Activated T-cell treated with anti-CD3 and anti-CD28 coated beads for 24 hours (primary cell): ENCODE measurements around the gene TXNRD1.

Source experiments
- DNase-seq: peaks from one replicate; pipeline ENCODE4 v3.0.0-alpha.2; 2020; ENCODE audit warnings: low read depth

Gene TXNRD1

DNA sequence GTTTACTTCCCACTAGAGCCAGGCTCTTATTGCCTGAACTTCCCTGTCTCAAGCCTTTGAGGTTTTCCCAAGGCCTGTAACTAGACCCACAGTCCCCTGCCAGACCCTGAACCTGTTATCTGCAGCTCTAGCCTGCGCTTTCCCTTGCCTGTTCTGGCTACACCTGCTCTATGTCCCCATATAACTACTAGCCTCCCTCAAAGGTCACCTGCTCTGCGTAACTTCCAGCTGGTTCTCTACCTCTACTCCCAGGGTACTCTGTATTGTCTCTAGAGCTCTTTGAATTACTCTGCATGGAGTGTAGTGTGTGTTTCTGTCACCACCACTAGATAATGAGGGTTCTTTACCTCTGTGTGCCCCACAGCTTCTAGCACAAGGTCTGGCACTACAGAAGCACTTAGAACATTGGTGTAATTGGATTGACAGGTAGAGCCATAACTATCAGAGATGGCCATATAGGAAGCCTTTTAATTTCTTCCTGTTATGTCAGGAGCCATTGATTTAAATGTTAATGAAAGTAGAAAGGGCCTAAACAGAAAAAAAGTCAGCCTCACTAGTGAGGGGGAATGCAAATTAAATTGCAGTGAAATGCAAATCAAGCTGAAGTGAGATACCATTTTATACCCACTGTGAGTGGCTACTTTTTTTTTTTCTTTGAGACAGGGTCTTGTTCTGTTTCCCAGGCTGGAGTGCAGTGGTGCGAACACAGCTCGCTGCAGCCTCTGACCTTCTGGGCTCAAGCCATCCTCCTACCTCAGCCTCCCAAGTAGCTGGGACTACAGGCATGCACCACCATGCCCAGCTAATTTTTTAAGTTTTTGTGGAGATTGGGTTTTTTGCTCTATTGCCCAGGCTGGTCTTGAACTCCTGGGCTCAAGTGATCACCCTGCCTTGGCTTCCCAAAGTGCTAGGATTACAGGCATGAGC, 135.7 kb downstream of the TXNRD1 start:
- no peak for DNase-seq

GRCh38 chr12:104352106-104352713, 136.6 kb downstream of the TXNRD1 start:
- DNase-seq, result no peak

- DNase-seq, result no peak
Observed at GRCh38 chr12:104353012-104353981, 137.7 kb downstream of the TXNRD1 start.

GRCh38 chr12:104354167-104354867, 138.7 kb downstream of the TXNRD1 start:
- DNase-seq, result no peak

DNA sequence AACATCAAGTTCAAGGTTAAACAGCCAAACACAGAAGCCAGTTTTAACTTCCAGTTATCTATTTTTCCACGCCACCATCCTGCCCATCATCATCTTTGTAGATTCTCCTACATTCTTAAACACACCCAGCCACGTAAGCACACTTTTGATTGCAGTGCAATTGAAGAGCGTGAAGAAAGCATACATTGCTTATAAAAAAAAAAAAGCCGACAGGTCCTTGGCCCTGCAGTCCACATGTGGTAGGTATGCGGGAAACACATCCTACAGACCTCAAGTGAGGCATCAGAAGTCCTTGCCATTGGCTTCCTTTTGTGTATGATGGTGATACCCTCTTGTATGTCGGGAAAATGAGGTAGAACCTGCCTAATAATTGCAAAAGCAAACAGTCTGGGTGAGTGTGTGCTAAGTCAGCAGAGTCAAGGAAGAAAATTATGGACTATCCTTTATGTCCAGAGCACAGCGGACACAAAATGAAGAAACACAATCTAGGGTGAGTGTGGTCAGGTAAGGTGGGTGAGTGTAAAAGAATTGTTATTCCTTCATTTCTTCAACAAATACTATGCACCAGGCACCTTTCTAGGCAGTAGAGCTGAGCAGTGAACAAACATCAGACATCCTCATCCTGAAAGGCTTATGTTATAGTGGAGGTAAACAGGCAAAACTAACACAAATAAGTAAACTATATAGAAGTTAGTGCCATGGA, 139.4 kb downstream of the TXNRD1 start:
- no peak for DNase-seq

DNA sequence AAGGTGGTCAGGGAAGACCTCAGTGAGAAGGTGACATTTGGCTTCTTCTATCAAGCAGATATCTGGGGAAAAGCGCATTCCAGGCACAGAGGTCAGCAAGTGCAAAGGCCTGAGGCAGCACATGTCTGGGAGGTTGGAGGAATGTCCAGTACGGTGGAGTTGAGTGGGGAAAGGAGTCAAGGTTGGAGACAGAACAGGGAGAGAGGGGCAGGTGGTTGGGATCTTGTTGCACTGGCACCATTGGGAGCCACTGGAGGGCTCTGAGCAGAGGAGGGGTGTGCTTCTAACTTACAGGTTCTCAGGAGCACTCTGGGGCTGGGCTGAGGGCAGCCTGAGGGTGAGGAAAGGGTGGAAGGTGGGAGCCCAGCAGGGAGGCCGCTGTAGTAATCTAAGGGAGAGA, 140.1 kb downstream of the TXNRD1 start:
- no peak for DNase-seq

DNA sequence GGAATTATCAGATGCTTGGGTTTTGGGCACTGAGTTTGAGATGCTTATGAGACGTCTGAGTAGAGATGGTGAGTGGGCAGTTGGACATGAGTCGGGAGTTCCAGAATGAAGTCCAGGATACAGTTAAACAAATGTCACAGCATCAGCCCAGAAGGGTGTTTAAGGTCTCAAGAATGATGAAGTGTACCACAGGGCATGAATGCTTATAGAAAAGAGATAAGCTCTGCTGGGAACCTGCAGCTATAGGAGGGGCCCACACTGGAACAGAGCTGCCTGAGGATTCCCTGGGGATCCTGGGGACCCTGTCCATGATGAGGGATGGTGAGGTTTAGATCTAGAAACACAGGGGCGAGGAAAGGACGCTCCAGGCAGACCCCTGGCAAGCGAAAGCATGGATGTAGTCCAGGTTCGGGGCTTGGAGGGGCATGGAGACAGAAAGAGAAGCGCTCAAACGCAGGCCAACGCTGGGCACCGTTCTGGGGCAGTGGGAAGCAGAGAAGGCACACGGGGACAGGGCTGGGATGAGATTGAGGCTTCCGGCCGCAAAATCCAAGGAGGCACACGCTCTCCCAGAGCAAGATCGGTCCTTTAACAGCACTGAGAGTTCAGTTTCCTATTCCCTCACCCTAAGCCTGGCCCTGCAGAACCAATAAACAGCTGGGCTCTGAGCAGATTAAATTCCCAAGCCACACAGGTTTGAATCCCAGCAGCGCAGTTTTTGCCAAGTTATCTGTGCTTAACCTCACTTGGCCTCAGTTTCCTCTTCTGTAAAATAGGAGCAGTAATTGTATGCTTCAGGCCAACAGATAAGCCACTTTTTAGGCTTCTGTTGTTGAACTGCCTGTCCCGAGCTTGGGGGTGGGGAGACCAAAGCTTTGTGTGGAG, 140.9 kb downstream of the TXNRD1 start:
- no peak for DNase-seq

DNA sequence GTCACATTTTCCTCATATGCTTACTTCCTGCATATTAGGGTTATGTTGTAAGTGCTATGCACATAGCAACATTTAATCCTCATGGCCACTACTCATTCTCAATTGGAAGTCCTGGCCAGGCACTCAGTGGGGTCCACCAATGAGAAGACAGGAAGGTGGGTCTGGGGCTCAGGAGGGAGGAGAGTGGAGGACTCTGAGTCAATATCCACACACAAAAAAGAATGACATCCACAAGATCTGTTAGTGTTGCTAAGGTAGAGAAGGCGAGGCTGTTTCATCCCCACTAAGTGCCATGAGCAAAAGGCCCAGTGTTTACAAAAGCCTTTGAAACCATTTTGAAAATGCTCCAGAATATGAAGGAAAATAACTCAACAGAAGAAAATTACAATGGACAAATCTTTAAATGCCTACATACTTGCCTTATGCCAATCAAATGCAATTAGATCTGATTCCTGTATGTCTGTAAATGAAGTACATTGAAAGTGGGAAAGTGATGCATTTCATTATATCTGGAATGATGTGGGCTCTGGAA, 141.9 kb downstream of the TXNRD1 start:
- DNase-seq, result no peak

DNA sequence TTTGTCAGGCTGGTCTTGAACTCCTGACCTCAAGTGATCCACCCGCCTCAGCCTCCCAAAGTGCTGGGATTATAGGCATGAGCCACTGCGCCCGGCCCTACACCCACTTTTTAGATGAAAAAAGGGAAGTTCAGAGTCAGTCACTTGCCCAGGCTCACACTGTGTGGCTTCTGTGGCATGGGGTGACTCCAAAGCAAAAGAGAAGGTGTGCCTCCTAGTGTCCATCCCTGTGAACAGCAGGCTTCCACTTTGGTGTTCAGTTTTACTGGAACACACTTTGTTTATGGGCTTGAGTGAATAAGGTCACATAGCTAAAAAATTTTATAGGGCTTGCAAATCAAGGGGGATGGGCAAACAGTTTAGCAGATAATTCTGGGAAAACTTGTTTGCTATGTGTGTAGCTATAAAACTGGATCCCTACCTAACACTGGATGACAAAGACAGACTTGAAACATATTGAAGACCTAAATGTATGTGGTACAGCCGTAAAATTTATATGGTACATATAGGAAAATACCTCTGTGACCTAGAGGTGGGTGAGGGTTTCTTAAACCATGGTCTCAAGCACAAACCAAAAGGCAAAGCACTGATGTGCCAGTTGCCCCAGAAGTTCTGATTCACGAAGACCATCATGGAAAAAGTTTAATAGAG, 142.9 kb downstream of the TXNRD1 start:
- peak; percentile 41 for DNase-seq

GRCh38 chr12:104359216-104359615, 143.6 kb downstream of the TXNRD1 start:
- DNase-seq, result no peak

DNA sequence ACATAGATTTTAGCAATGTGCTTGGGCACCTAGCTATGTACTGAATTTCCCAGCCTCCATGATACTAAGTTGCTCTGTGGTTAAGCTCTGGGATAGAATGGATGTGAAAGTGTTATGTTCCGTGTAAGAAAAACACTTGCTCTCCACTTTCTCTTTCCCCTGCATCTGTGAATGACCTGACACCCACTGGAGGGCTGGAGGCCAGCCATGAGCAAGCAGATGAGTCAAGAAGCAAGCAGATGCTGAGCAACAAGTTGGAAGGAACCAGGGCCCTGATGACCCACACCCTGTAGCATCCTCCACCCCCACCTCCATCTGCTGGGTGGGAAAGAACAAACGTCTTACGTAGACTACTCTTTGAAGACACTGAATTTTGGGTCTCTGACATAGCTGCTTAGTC, 144.6 kb downstream of the TXNRD1 start:
- DNase-seq, result no peak

DNA sequence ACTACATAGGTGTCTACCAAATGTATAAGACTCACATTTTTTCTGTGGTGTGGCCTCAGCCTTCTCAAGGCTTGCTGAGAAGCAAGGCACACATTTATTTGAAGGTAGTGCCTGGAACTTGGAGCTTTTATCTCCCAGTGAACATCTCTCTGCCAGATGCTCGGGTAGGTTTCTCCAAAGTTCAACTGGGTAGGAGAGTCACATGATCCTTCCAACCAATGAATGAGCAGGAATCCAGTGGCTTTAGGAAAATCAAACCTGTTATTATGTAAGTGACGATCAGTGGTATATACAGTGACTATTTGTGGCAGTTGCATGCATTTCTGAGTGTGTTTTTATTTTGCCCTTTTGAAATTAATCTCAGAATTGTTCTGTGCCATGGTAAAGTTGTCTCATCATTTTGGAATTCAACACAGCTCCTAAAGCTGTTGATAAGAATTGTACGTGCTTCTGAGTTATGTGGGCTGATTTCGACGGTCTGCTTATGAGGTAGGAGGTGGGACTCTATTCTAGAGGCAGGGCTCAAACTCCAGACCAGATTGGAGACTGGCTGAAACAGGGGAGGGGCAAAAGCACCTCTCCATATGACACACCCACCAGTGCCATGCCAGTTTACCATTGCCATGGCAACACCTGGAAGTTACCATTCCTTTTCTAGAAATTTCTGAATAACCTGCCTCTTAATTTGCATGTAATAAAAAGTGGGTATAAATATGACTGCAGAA, 145.6 kb downstream of the TXNRD1 start:
- no peak for DNase-seq

DNA sequence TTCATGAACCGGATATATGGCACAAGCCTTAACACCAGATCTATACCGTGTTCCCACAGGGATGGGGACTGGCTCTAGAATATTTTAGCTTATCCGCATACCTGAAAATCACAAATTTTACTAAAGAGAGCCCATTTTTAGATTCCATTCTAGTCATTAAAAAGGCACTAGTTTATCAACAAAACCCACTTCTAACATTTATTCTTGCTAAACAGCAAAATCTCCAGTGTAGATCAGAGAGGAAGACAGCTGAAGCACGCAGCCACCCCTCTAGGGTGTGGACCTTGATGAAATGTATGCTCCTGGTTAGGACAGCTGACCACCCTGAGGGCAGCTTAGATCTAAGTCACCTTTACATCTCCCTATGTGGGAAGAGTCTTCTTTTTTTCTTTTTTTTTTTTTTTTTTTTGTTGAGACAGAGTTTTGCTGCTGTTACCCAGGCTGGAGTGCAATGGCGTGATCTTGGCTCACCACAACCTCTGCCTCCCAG, 150.4 kb downstream of the TXNRD1 start:
- no peak for DNase-seq

GRCh38 chr12:104369708-104370107, 154.1 kb downstream of the TXNRD1 start:
- DNase-seq, result no peak

- no peak for DNase-seq
Observed at GRCh38 chr12:104371043-104371870, 155.7 kb downstream of the TXNRD1 start.

GRCh38 chr12:104372061-104372720, 156.6 kb downstream of the TXNRD1 start:
- no peak for DNase-seq
